ENCODE results near the gene POLR2C. TPM values are rescaled to one million over a fixed set of nuclear protein-coding genes. Genes with fewer than 3 reads are reported as not detected.

Gene POLR2C
- total and polyA plus RNA-seq, 2 of the 13 experiments (the other 11 are each of a cell fraction or from before 2014, with no cell fraction given) = 104 to 216 TPM

GRCh38 chr16:57479976-57480753 lies 17.7 kb downstream of the POLR2C start (continued):
- TF ChIP-seq ZXDC (CRISPR knock-in tag; IDR thresholded peaks at IDR 0.05) (no peak), PRDM10 (CRISPR knock-in tag; IDR thresholded peaks at IDR 0.05; ENCODE audit: low read depth) (no peak), ZSCAN25 (CRISPR knock-in tag; IDR thresholded peaks at IDR 0.05) (peak; percentile 6; the same call in 1 of the 2 replicates), ZNF737 (CRISPR knock-in tag; IDR thresholded peaks at IDR 0.05; ENCODE audit: borderline replicate concordance) (no peak), POLR2AphosphoS2 (IDR thresholded peaks at IDR 0.05; ENCODE audit: low read depth, low read length) (no peak), ZSCAN22 (CRISPR knock-in tag; IDR thresholded peaks at IDR 0.05) (no peak), ZNF607 (CRISPR knock-in tag; IDR thresholded peaks at IDR 0.05; ENCODE audit: borderline replicate concordance) (0 out of 2 replicates have a peak, but pooled peaks have one; percentile 64), GTF3A (CRISPR knock-in tag; conservative IDR thresholded peaks at IDR 0.05) (no peak), ZNF83 (CRISPR knock-in tag; IDR thresholded peaks at IDR 0.05; ENCODE audit: borderline replicate concordance) (peak; percentile 89; the same call in 1 of the 2 replicates), EHMT2 (IDR thresholded peaks at IDR 0.05; ENCODE audit: borderline replicate concordance, low read depth, low read length) (no peak), TEF (CRISPR knock-in tag; IDR thresholded peaks at IDR 0.05) (no peak; the same call in 1 of the 2 replicates), SKI (IDR thresholded peaks at IDR 0.05; ENCODE audit: partially characterized antibody) (peak; percentile 43), ETV6 (CRISPR knock-in tag; conservative IDR thresholded peaks at IDR 0.05) (no peak), ZNF34 (CRISPR knock-in tag; IDR thresholded peaks at IDR 0.05; ENCODE audit: borderline replicate concordance) (no peak), NFE2 (CRISPR knock-in tag; IDR thresholded peaks at IDR 0.05) (no peak), GRHL1 (CRISPR knock-in tag; conservative IDR thresholded peaks at IDR 0.05) (no peak), ZNF644 (CRISPR knock-in tag; IDR thresholded peaks at IDR 0.05; ENCODE audit: low read depth) (0 out of 2 replicates have a peak, but pooled peaks have one; percentile 30), HHEX (CRISPR knock-in tag; IDR thresholded peaks at IDR 0.05) (no peak; the same call in 1 of the 2 replicates), SP1 (IDR thresholded peaks at IDR 0.05) (no peak), SP1 (CRISPR knock-in tag; IDR thresholded peaks at IDR 0.05) (peak; percentile 69), TBX2 (CRISPR knock-in tag; IDR thresholded peaks at IDR 0.05; ENCODE audit: borderline replicate concordance) (peak; percentile 82; the same call in 1 of the 2 replicates), EEA1 (CRISPR knock-in tag; IDR thresholded peaks at IDR 0.05; ENCODE audit: borderline replicate concordance) (no peak)
